Embryonic facial prominence (tissue), 1 donor: ENCODE results near the gene NANOS2.

Source experiments
- DNase-seq: peaks from one replicate; pipeline ENCODE4 v3.0.0-alpha.2; 2016; ENCODE audit errors: extremely low spot score

NANOS2 gene

DNA sequence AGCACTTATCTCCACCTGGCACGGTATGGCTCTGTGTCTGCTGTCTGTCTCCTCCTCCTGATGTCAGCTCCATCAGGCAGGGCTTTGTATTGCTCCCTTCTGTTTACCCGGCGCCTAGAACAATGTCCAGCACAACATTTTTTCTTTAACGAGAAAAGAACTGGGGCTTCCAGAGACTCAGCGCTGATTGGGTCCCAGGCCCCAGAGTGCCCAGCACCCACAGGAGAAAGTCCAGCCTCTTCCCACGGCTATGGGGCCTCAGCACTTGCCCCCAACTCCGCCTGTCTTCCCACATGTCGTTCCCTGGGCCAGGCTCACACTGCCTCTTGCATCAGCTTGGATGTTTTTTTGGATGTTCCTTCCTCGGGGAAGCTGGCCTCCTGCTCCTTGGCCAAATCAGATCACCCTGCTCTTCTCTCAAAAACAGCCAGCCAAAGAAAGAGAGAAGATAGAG is 19.0 kb downstream of the NANOS2 start:
- no peak for DNase-seq

DNA sequence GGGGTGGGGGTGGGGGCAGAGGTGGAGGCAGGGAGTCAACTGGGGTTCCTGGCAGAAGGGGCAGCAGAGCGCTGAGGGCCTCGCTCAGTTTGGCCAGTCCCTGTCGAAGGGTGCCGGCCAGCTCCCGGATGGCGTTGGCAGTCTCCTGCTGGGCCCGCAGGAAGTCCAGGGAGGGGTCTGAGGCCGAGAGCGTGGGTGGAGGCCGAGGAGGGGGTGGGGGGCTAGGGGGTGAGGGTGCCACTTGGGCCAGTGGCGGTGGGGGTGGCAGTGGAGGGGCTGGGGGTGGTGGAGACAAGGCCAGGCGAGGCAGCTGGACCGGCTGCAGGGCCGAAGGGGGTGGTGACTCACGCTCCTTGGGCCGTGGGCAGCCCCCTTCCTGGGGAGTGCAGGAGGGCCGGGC is 23.7 kb downstream of the NANOS2 start:
- no peak for DNase-seq

DNA sequence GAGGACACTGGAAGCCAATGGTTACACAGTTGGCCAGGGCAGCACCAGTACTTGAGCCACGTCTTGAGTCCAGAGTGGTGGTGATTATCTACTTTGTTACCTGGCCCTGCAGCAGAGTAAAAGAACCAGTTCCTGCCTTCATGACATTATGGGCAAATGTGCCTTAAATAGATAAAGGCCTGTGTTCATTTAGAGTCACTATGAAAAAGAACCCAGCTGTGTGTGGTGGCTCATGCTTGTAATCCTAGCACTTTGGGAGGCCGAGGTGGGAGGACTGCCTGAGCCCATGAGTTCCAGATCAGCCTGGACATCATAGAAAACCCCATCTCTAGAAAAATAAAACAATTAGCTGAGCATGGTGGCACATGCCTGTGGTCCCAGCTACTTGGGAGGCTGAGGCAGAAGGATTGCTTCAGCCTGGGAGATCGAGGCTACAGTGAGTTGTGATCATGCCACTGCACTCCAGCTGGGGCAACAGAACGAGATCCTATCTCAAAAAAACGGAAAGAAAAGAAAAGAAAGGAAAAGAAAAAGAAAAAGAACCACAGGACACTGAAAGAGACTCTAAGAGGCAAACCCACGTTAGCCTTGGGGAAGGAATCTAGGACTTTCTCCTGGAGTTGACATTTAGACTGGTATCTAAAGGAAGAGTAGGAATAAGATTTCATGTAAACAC is 25.2 kb downstream of the NANOS2 start:
- DNase-seq = no peak

DNA sequence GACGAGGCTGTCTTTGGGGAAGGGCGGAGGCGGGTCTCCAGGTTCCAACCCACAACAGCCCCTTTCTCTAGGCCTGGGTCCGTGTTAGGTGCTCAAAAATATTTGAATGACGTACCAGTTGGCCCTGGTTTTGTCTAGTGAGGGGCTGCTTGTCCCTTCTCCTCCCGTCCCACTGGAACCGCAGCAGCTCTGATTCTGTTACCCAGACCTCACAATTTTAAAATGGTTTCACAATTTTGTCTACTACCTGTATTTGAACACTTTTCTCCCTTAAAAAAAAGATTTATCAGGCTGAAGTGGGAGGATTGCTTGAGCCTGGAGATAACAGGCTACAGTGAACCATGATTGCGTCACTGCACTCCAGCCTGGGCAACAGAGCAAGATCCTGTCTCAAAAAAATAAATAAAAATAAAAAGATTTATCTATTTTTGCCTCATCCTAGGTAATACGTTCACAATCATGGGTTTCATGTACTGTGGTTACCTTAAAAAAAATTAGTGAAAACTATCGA is 27.3 kb downstream of the NANOS2 start:
- no peak for DNase-seq

GRCh38 chr19:45886427-45887199 is 28.0 kb downstream of the NANOS2 start:
- peak; percentile 86 for DNase-seq

DNA sequence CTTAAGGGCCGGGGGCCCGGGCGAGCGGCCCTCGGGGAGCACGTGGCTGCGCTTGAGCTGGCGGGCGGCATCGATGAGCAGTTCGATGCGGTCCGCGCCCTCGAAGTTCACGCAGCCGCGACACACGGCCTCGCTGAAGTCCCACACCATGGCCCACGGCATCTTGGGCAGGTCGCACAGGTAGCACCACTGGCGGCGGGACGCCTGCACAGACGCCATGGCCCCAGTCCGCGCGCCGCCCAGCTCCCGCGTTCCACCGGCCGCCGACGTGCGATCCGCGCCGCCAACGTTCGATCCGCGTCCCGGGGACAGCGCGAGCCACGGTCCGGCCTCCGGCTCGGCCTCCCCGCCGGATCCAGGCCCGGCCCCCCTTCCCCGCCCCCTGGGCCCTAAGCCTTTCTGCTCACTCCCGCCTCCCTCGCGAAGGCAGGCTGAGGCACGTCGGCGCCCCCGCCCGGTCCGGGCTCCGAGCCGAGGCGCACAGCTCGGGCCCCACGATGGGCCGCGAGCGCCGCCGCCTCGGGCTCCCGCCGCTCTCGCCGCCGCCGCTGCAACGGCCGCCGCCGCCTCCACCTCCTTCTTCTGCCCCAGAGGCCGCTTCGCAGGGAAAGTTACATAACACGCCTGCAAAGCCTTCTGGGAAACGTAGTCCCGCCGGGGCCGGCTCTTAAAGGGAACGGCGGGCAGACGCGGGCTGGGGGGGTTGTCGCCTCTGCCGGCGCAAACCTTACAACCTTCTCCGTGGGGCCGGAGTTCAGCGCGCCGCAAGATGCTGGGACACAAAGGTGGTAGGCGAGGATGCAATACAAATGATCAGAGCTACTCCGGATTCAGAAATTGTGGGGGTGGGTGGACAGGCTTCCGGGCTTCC is 28.8 kb downstream of the NANOS2 start, which contains the start of gene IRF2BP1:
Gene IRF2BP1, minus strand, starts transcription at position 586 of the 871 bp plus-strand sequence. Its CDS starts 367 bp downstream, at position 219.
- DNase-seq = peak; percentile 92

- DNase-seq = no peak
Observed at GRCh38 chr19:45884682-45885555, 29.7 kb downstream of the NANOS2 start.

DNA sequence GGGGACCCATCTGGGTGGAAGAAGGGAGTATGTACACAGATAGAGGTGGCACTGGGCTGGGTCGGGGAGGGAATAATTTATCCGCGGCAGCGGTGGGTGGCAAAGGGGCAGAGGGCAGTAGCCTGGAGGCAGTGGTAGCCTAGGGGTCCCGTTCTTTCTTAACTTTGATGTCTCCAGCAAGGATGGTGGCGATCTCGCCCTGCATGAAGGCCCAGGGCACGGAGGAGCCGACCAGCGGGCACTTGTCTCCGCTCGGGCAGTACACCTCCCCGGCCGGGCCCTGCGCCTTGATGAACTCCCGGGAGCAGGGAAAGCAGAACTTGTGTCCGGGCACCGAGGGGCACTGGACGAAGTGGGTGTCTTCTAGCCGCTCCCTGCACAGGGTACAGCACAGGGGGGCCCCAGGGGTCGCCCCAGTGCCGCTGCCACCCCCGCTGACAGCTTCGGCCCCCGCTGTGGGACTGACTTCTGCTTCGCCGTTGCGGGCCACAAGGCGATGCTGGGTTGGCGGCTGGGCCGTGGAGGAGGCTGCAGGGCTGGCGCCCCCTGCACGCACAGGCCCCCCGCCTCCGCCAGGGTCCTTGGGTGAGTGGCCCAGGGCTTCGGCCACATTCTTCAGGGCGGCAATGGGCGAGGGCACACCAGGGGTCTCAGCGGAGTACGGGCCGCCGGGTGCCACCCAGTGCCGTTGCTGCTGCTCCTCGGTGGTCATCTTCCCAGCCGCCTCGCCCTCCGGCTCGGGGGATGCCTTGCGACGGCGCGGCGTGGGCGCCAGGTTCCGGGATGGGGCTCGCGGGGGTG is 30.5 kb downstream of the NANOS2 start:
- no peak for DNase-seq

DNA sequence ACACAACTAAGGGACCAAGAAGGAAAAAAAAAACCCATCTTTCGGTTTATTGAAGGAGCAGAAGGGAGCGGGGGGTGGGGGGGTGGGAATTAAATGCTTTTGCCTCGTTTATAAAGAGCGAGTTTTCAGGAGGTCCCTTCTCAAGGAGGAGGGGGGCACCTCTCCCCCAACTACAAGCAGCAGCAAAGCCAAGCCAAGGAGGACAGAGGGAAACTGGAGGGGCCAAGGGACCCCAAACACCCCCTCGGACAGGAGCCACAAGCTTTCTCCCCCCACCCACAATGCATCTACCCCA is 31.0 kb downstream of the NANOS2 start:
- no peak for DNase-seq

- DNase-seq = no peak
Observed at GRCh38 chr19:45882652-45883585, 31.7 kb downstream of the NANOS2 start.

- no peak for DNase-seq
Observed at GRCh38 chr19:45881909-45882528, 32.6 kb downstream of the NANOS2 start.

GRCh38 chr19:45881082-45881908 is 33.3 kb downstream of the NANOS2 start:
- no peak for DNase-seq

DNA sequence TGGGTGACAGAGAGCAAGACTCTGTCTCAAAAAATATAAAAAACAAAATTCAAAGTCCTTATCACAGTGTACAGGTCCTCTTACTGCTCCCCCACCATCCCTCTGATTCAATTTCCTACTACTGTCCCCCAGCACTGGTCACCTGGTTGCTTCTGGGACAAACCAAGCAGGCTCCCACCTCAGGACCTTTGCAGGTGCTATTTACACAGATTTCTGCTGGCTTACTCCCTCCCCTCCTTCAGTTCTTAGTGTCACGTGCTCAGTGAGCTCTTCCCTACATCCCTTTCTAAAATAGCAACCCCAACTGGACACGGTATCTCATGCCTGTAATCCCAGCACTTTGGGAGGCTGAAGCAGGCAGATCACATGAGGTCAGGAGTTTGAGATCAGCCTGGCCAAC is 34.6 kb downstream of the NANOS2 start:
- DNase-seq = no peak

GRCh38 chr19:45879055-45879454 is 35.5 kb downstream of the NANOS2 start:
- DNase-seq = no peak

DNA sequence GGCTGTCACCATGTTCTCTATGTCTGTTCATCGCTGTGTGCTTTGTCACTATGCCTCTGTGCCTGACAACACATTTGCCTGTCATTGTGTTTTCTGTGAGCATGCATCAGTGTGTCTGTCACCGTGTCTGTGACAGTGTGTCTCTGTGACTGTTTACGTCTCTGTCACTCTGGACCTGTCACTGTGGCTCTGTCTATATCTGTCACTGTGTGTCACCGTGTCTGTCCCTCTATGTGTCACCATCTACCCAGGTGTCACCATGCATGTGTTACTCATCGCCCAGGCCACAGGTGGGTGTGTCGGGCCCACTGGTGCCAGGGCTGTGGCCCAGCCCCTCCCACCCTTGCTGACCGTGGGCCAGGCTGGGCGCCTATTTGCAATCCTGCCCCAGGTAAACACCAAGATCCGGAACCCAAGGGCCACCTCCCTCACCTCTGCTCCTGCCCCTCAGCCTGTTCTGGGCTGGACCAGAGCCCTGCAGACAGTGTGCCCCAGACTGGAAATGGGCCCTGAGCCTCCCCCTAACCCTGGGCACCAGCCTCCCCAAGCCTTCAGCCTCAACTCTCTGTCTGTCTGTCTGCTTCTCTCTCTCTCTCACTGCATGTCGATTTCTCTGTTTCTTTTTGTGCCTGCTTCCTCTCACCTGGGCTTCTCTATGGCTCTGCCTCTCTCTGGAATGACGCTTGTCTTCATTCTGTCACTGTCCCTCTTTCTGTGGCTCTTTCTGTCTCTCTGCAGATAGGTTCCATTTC is 36.4 kb downstream of the NANOS2 start:
- no peak for DNase-seq

GRCh38 chr19:45876411-45877197 is 38.0 kb downstream of the NANOS2 start:
- DNase-seq = no peak

- no peak for DNase-seq
Observed at GRCh38 chr19:45876161-45876410, 38.5 kb downstream of the NANOS2 start.
